Neural cell (in vitro differentiated cells): ENCODE results near the gene SPAG8. TPM values are rescaled to one million over a fixed set of nuclear protein-coding genes. Genes with fewer than 3 reads are reported as not detected.
A peak's percentile ranks its signal among the peaks of the same experiment; 100 is the strongest.

Source experiments
- H2AFZ ChIP-seq: fragments of 200-600, 300-800 bp; sonication (generic), shearing (Covaris generic); 2 replicates; pipeline ENCODE4 v1.6.0; 2014; ENCODE audit warnings: low read depth, mild to moderate bottlenecking, antibody characterized with exemption, low read length, moderate library complexity
- H3F3A ChIP-seq: fragments of 200-600 bp; shearing (Covaris generic); 2 replicates; pipeline ENCODE4 v1.6.1; 2016; ENCODE audit warnings: mild to moderate bottlenecking, moderate library complexity, mixed read lengths, antibody characterized with exemption, low read length; ENCODE audit not compliant: insufficient read depth, poor library complexity, severe bottlenecking
- H3K27ac ChIP-seq: fragments of 200-600, 300-800 bp; sonication (generic), shearing (Covaris generic); 2 replicates; pipeline ENCODE4 v1.5.1; 2014; ENCODE audit warnings: mild to moderate bottlenecking, low read length, moderate library complexity
- H3K27me3 ChIP-seq: fragments of 300-800, 200-600 bp; sonication (generic), shearing (Covaris generic); 2 replicates; pipeline ENCODE4 v1.6.0; 2014; ENCODE audit warnings: mild to moderate bottlenecking, low read depth, low read length, moderate library complexity; ENCODE audit not compliant: insufficient read depth
- H3K36me3 ChIP-seq: fragments of 300-800, 200-600 bp; sonication (generic), shearing (Covaris generic); 2 replicates; pipeline ENCODE4 v1.5.1; 2014; ENCODE audit warnings: mild to moderate bottlenecking, antibody characterized with exemption, low read length, moderate library complexity; ENCODE audit not compliant: insufficient read depth
- H3K4me2 ChIP-seq: fragments of 300-800, 200-600 bp; sonication (generic), shearing (Covaris generic); 2 replicates; pipeline ENCODE4 v1.6.0; 2014; ENCODE audit warnings: mild to moderate bottlenecking, low read length
- H3K4me3 ChIP-seq: fragments of 300-800, 200-600 bp; sonication (generic), shearing (Covaris generic); 2 replicates; pipeline ENCODE4 v1.5.1; 2014; ENCODE audit warnings: mild to moderate bottlenecking, low read length, moderate library complexity
- H3K79me2 ChIP-seq: fragments of 200-600 bp; shearing (Covaris generic); replicated peaks from 2 replicates; pipeline ENCODE4 v1.6.0; 2014; ENCODE audit warnings: mild to moderate bottlenecking, low read length, moderate library complexity; ENCODE audit not compliant: insufficient read depth
- H3K9ac ChIP-seq: fragments of 300-800, 200-600 bp; sonication (generic), shearing (Covaris generic); 2 replicates; pipeline ENCODE4 v1.6.1; 2016; ENCODE audit warnings: mild to moderate bottlenecking, low read length, mixed read lengths
- H3K9me2 ChIP-seq: fragments of 200-600 bp; shearing (Covaris generic); 2 replicates; pipeline ENCODE4 v1.6.1; 2016; ENCODE audit warnings: mild to moderate bottlenecking, low read length, mixed read lengths; ENCODE audit not compliant: insufficient read depth
- H3K9me3 ChIP-seq: fragments of 200-600, 300-800 bp; sonication (generic), shearing (Covaris generic); 2 replicates; pipeline ENCODE4 v1.6.1; 2016; ENCODE audit warnings: mild to moderate bottlenecking, mixed run types, low read length, moderate library complexity, mixed read lengths
- H4K20me1 ChIP-seq: fragments of 200-600 bp; shearing (Covaris generic); 2 replicates; pipeline ENCODE4 v1.6.1; 2016; ENCODE audit warnings: mild to moderate bottlenecking, mixed run types; ENCODE audit not compliant: insufficient read depth
- EP300 ChIP-seq: fragments of 450-650 bp; conservative IDR thresholded peaks from 2 replicates; pipeline ENCODE4 v1.6.1; 2014; ENCODE audit warnings: antibody characterized with exemption, mild to moderate bottlenecking, moderate library complexity; ENCODE audit not compliant: poor library complexity, severe bottlenecking
- EZH2 ChIP-seq: fragments of 200-600, 300-800 bp; shearing (Covaris generic), sonication (generic); IDR thresholded peaks from 2 replicates; pipeline ENCODE4 v1.6.1; 2014; ENCODE audit warnings: antibody characterized with exemption, low read length, borderline replicate concordance, mild to moderate bottlenecking; ENCODE audit not compliant: insufficient read depth, poor library complexity, severe bottlenecking
- MXI1 ChIP-seq: fragments of 450-650 bp; conservative IDR thresholded peaks from 2 replicates; pipeline ENCODE4 v1.6.1; 2014; ENCODE audit warnings: antibody characterized with exemption, mild to moderate bottlenecking; ENCODE audit not compliant: poor library complexity, severe bottlenecking
- POLR2AphosphoS5 ChIP-seq: IDR thresholded peaks from 2 replicates; pipeline ENCODE4 v1.6.1; 2012
- RAD21 ChIP-seq: fragments of 450-650 bp; conservative IDR thresholded peaks from 2 replicates; pipeline ENCODE4 v1.6.1; 2014; ENCODE audit warnings: antibody characterized with exemption, mild to moderate bottlenecking, moderate library complexity
- SMC3 ChIP-seq: fragments of 450-650 bp; conservative IDR thresholded peaks from 2 replicates; pipeline ENCODE4 v1.6.1; 2014; ENCODE audit warnings: antibody characterized with exemption, mild to moderate bottlenecking, moderate library complexity; ENCODE audit not compliant: poor library complexity
- TAF1 ChIP-seq: IDR thresholded peaks from 2 replicates; pipeline ENCODE4 v1.6.1; 2012; ENCODE audit warnings: low read depth
- polyA plus RNA-seq: library from polyadenylated mRNA; depleted of rRNA; stranded (reverse); fragments of >200 nt; gene quantifications from 2 replicates; pipeline ENCODE4 v1.2.3, GENCODE V29; 2014
- TF ChIP-seq, protein P1 (sequence below): fragments of 450-650 bp; IDR thresholded peaks from 2 replicates; pipeline ENCODE4 v1.5.1; 2014; ENCODE audit warnings: antibody characterized with exemption, mild to moderate bottlenecking, moderate library complexity; ENCODE audit not compliant: poor library complexity, severe bottlenecking
- TF ChIP-seq, protein P2 (sequence below): IDR thresholded peaks from 2 replicates; pipeline ENCODE4 v1.6.1; 2012; ENCODE audit warnings: borderline replicate concordance

Gene SPAG8
- polyA plus RNA-seq, 1 donor from 2014 or later: 2.9 TPM

DNA sequence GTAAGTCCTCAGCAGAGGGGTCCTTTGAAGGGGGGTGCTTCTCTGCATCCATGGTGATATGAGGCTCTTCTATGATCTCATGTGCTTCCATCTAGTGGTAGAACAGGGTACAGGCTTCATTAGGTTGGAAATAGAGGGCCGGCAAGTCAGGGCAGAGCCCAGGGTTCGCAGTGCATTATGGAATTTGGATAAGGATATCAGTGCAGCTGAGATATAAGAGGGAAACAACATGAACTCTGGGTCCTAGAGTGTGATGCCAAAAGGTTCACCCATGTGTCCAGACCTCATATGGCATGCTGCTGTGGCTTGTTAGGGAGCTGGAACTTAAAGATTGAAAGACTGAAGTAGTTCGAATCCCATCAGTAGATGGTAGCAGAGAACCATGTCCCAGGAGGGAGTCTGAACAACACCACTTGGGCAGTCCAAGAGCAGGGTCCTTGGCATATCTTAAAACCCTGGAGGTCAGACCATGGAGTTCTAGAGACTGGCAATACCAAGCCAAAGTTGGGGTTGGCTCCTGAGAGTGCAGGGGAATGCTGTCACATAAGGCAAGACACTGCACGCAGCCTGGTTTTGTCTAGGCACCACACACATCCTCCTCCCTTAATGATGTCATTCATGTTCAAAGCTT is 14.1 kb upstream of the SPAG8 start:
- TF ChIP-seq SMC3: peak; percentile 49
- no peak for TF ChIP-seq EP300
- no peak for TF ChIP-seq POLR2AphosphoS5
- TF ChIP-seq, protein P1, sequence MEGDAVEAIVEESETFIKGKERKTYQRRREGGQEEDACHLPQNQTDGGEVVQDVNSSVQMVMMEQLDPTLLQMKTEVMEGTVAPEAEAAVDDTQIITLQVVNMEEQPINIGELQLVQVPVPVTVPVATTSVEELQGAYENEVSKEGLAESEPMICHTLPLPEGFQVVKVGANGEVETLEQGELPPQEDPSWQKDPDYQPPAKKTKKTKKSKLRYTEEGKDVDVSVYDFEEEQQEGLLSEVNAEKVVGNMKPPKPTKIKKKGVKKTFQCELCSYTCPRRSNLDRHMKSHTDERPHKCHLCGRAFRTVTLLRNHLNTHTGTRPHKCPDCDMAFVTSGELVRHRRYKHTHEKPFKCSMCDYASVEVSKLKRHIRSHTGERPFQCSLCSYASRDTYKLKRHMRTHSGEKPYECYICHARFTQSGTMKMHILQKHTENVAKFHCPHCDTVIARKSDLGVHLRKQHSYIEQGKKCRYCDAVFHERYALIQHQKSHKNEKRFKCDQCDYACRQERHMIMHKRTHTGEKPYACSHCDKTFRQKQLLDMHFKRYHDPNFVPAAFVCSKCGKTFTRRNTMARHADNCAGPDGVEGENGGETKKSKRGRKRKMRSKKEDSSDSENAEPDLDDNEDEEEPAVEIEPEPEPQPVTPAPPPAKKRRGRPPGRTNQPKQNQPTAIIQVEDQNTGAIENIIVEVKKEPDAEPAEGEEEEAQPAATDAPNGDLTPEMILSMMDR: peak; percentile 62
- TF ChIP-seq TAF1: no peak
- TF ChIP-seq, protein P2, sequence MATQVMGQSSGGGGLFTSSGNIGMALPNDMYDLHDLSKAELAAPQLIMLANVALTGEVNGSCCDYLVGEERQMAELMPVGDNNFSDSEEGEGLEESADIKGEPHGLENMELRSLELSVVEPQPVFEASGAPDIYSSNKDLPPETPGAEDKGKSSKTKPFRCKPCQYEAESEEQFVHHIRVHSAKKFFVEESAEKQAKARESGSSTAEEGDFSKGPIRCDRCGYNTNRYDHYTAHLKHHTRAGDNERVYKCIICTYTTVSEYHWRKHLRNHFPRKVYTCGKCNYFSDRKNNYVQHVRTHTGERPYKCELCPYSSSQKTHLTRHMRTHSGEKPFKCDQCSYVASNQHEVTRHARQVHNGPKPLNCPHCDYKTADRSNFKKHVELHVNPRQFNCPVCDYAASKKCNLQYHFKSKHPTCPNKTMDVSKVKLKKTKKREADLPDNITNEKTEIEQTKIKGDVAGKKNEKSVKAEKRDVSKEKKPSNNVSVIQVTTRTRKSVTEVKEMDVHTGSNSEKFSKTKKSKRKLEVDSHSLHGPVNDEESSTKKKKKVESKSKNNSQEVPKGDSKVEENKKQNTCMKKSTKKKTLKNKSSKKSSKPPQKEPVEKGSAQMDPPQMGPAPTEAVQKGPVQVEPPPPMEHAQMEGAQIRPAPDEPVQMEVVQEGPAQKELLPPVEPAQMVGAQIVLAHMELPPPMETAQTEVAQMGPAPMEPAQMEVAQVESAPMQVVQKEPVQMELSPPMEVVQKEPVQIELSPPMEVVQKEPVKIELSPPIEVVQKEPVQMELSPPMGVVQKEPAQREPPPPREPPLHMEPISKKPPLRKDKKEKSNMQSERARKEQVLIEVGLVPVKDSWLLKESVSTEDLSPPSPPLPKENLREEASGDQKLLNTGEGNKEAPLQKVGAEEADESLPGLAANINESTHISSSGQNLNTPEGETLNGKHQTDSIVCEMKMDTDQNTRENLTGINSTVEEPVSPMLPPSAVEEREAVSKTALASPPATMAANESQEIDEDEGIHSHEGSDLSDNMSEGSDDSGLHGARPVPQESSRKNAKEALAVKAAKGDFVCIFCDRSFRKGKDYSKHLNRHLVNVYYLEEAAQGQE: no peak
- no peak for TF ChIP-seq EZH2
- TF ChIP-seq RAD21: peak; percentile 30
- Histone ChIP-seq H3K4me2 (no peak overlapping the region), H3F3A (no peaks in the 10 kb centered on the region), H3K36me3 (no peaks in the 10 kb centered on the region), H3K4me3 (no peak overlapping the region), H4K20me1 (no peaks in the 10 kb centered on the region), H3K27me3 (no peaks in the 10 kb centered on the region), H3K27ac (no peak overlapping the region), H3K9me2 (no peaks in the 10 kb centered on the region), H3K9me3 (no peaks in the 10 kb centered on the region), H3K79me2 (peaks cover 14% of the 10 kb centered on the region), H3K9ac (no peak overlapping the region), H2AFZ (no peak overlapping the region)

DNA sequence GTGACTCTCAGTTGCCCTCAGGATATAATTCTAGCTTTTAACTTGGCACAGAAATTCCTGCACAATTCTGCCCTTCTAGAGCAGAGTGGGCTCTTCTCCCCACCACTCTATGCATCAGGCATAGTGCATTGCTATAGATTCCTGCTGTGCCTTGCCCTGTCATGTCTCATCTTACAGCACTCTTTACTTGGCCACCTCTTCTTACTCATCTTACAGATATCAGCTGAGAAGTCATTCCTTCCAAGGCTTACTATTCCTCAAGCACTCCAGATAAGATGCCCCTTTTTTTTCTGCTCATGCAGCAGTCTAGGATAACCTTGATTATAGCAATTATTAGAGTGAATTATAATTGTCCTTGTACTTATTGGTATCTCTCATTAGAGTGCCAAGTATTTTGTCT is 10.9 kb upstream of the SPAG8 start:
- H3K27ac ChIP-seq: no peak overlapping the region
- H3K4me3 ChIP-seq: no peak overlapping the region
- H3K9me2 ChIP-seq: no peaks in the 10 kb centered on the region
- H4K20me1 ChIP-seq: no peaks in the 10 kb centered on the region
- no peak overlapping the region for H3K9ac ChIP-seq
- H3K27me3 ChIP-seq: no peaks in the 10 kb centered on the region
- H3K36me3 ChIP-seq: no peaks in the 10 kb centered on the region
- TF ChIP-seq, protein P1: no peak
- TF ChIP-seq EP300: no peak
- TF ChIP-seq, protein P2: no peak
- TF ChIP-seq TAF1: no peak
- TF ChIP-seq SMC3: no peak
- no peak for TF ChIP-seq RAD21
- TF ChIP-seq MXI1: no peak
- TF ChIP-seq POLR2AphosphoS5: no peak
- TF ChIP-seq EZH2: no peak
- no peaks in the 10 kb centered on the region for H3K79me2 ChIP-seq
- H2AFZ ChIP-seq: no peak overlapping the region
- no peaks in the 10 kb centered on the region for H3K9me3 ChIP-seq
- no peaks in the 10 kb centered on the region for H3F3A ChIP-seq
- no peak overlapping the region for H3K4me2 ChIP-seq
